Body of pancreas (tissue), 4 donors: ENCODE data around the gene TPH1.

ENCODE experiments used
- CTCF ChIP-seq, 7 experiments: fragments of 450-650 bp in 4 of 7; fragments of 200-600 bp in 3 of 7; sonication (generic) in 3 of 7; IDR thresholded peaks; one replicate each; pipeline ENCODE4 v1.5.1; 2016 to 2019; ENCODE audit warnings: antibody characterized with exemption in 7 of 7
- POLR2A ChIP-seq, 3 donors: fragments of 450-650 bp; IDR thresholded peaks; one replicate each; pipeline ENCODE4 v1.6.1; 2016; ENCODE audit warnings: antibody characterized with exemption in 3 of 3, mild to moderate bottlenecking in 2 of 3

- TF ChIP-seq CTCF (IDR thresholded peaks at IDR 0.05) (no peak), POLR2A (IDR thresholded peaks at IDR 0.05) (no peak)
Observed at GRCh38 chr11:18066626-18067025, 20.6 kb upstream of the TPH1 start.
